Glomerular endothelial cell (primary cell): ENCODE measurements around the gene MIEF1. TPM values are rescaled to one million over a fixed set of nuclear protein-coding genes. Genes with fewer than 3 reads are reported as not detected.

Source experiments
- DNase-seq: peaks from one replicate; pipeline ENCODE4 v3.0.0-alpha.2; 2011; ENCODE audit warnings: low read depth, low spot score; ENCODE audit errors: extremely low read depth
- total RNA-seq: library from RNA; depleted of rRNA; stranded (reverse); fragments of >200 nt; gene quantifications from 2 replicates; pipeline ENCODE4 v1.2.3, GENCODE V29; 2015

MIEF1 gene
- total RNA-seq, 1 donor from 2014 or later: 33.3 TPM

DNA sequence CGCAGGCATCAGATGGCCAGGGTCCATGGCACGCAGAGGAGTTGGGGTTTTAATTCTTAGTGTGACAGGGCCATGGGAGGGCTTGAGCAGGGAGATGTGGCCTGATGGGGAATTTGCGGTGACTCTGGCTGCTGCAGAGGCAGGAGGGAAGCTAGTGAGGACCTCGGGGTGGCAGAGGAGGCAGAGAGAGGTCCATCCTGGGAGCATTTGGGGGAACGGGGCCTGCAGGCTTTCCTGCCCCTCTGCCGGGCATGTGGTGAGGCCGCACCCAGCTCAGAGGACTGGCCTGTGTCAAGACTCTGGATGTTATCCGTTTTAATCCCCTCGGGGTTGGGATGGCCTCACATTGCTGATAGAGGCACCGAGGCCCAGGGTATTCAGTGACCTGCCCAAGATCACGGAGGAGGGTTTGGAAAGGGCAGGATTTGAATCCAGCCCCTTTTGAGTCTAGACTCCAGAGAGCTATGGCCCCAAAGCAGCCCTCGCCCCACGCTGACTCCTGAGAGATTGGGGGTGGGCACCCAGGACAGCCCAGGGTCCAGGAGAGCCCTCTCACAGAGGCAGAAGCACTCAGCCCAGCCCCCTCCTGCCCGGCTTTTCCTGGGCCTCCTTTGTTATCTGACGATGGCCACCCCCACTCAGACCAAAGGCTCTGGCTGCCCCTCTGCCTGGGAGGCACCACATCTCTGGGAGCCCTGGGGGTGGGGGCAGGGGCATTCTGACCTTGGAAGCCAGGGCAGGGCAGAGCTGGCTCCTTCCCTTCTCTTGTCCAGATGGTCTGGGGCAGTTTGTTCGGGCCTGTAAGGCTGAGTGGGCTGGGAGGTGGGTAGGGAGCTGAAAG is 31.4 kb upstream of the MIEF1 start:
- DNase-seq: no peak

DNA sequence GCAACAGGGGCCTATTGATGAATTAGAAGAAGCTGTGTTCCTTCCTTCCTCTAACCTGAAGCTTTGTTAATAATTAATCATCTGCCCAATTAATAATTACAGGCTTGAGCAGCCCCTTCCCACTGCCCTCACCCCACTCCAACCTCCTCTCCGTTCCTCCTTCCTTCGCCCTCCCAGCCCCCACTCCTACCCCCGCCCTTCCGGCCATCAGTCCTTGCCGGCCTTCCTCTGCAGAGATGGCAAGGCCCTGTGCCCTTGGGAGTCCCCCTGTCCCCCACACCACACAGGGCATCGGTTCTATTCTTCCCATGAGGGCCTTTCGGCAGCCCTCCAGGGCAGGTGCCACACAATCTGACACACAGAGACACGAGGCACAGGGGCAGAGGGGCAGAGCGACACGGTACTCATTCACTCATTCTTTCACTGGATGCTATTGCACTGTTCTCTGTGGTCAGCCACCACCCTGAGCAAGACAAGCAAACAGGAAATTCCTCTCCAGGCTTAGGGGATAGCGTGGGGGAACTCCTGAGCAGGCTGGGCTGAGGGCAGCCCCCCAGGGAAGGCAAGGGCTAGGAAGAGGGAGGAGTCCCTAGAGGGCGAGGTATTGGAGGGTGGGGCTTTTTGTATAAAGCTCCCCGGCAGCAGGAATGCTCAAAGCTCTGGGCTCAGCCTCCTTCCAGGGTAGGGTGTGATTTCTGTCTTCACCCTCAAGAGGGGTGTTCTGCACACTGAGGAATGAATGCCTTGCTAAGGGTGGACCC is 30.5 kb upstream of the MIEF1 start:
- no peak for DNase-seq

DNA sequence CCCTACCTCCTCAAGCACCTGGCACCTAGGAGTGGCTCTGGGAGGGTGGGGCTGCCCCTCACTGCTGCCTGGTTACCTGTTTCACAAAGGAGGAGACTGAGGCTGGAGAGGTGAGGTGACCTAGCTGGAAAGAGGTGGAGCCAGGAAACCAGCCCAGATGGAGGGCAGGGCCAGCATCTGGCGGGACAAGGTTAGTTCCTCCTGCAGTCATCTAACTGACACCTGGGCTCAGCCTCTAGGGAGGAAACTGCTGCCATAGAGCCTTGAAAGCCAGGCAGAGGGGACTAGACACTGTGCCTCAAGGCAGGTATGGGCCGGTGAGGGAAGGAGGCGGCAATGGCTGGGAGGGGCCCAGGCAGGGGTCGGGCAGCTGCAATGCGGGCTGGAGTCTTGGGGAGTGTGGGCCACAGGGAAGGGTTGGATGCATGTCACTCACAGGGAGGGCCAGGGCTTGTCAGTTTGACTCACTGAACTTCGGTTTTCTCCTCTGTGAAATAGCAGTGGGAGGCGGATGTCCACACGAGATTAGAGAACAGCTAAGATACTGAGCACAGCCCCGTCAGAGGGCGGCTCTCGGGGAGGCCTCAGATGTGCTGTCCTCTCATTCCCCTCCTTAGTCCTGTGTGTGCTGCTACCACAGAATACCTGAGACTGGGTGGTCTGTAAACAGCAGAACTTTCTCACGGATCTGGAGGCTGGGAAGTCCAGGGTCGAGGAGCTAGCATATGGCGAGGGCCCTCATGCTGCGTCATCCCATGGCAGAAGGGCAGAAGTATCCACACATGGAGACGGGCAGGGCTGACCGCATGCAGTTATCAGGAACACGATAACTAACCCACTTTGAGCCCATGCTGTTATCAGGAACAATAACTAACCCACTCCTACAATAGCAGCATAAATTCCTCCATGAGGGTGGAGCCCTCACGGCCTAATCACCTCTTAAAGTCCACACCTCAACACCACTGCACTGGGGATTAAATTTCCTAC is 29.2 kb upstream of the MIEF1 start:
- no peak for DNase-seq

DNA sequence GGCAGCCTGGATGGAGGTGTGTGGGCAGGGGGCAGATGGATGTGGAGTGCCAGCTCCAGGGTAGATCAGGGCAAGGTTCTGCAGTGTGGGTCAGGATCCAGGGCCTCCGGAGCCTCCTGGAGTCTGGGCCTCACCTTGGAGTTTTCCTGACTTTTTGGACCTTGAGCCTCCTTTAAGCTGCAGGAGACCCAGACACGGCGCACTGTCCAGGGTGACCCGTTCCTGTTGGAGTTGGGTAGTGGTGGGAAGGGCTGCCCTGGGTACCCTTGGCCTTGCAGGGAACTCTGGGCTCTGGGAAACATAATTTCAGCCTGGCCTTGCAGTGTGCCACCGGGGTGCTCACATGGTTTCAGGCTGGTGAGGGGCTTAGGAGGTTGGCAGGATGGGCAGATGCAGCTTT is 28.2 kb upstream of the MIEF1 start:
- no peak for DNase-seq

DNA sequence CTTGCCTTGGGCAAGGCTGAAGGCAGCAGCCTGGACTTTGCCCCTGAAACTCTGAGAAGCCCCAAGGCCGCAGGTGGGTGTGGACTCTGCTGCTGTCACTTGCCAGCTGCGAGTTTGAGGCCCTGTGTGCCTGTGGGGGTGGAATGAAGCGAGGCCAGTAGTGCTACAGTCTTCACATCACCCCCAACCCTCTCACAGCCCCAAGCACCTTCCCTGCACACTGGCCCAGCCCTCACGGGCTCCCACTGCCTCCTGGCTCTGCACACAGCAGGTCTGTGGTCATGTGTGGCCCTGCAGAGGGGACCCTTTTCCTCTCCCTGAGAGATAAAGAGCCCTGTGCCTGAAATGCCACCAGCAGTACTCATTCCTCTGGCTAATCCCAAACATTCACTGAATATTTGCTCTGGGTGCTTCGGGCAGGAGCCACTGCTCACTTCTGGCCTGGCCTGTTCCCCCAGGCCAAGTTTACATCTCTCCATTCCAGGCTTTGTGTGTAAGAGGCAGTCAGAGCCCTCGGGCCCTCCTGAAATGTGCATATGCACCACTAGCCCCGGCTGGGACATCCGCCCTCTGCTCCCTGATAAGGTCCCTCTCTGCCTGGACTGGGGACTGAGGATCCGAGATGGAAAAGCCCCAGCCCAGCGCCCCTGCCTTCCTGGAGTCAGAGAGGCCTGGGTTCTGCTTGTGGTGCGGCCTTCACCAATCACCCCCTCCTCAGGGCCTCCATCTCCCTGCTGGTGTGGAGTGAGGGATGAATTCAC is 27.6 kb upstream of the MIEF1 start:
- no peak for DNase-seq

DNA sequence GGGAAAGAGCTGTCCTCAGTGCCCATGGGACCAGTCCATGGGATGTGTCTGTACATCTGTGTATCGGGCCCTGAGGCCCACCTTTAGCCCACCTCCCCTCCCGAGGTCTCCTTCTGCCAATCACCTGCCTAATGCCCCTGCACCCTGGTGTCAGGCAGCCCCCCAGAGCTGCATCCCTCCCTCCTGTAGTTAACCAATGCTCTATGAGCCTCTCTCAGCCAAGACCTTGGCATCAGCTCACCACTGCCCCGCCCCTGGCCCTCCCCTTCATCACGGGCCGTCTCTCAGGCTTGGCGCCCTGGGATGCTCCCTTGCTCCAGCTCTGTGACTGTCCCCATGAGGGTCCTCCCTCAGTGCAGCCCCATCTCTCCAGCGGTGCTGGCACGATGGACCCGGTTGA is 26.8 kb upstream of the MIEF1 start:
- no peak for DNase-seq

DNA sequence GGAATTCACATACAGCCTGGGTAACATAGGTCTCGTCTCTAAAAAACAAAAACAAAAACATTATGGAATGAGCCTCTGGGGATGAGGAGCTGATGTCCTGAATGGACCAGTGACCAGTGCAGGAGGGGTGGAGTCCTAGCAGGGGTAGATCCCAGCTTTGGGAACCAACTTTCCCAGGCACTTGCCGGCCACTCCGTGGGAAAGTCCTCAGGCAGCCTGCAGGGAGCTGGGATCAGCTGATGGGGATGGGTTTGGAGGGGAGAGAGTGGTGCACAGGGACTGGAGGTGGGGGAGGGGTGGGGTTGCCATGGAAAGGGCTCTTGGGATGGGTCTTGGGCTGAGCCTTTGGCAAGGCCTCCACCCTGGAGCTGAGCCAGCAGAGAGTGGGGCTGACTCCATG is 26.2 kb upstream of the MIEF1 start:
- no peak for DNase-seq

DNA sequence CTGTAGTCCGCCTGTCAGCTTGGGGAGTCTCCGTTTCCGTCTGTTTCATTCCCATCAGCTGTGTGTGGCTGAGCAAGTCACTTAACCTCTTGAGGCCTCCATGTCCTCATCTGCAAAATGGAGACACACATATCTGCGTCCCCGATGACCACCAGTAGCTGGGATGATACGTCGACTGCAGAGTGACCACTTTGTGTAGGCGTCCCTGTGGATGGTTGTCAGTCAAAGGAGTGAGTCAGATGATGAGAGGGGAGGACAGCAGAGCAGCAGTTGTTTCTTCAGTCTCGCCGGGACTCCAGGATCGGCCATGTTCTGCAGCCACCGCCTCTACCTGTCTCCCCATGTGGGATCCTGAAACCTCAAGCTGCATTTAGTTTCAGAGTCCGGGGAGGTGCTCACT is 25.4 kb upstream of the MIEF1 start:
- DNase-seq: no peak

DNA sequence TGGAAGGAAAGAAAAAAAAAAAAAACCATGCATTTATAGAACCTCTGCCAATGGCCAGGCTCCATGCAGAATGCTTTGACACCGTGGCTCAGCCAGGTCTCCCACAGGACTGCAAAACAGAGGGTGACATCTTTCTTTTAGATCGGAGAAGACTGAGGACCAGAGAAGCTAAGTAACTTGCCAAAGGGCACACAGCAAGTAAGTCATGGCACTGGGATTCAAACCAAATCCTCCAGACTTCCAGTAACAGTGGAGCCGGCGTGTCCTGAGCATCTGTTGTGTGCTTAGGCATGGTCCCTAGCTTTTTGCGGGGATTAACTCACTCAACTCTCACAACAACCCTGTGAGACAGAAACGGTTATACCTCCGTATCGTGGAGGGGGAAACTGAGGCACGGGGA is 24.5 kb upstream of the MIEF1 start:
- DNase-seq: no peak

DNA sequence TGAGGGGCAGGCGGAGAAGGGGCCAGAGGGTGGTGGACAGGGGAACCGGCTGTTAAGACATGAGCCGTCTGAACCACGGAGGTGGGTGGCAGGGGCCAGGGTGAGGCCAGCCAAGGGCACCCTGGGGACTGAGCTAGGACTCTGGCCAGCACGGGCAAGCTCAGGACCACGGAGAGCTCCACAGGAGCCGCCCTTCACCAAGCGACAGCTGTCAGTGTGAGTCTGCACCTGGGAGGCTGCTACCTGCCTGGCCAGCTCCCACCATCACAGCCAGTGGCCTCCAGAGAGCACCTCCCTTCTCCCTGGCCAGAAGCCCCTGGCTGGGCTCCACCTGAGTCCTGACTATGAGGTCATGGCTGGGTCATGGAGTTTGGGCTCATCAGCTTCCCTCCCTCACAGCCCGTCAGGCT is 23.6 kb upstream of the MIEF1 start:
- no peak for DNase-seq

DNA sequence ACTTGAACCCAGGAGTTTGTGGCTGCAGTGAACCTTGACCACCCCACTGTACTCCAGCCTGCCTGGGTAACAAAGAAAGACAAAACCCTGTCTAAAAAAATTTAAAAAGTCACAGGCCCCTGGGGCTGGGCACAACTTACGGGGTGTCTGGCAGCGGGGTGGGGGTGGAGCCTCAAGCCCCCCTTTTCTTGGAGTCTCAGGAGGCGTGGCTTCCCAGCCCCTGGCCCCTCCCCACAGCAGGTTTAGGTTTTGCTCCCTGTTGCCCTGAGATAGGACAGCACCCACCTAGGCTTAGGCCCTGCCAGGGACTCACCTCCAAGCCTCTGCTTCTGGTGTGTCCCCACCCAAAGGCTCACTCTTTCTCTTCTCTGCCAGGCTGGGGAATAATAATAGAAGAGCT is 22.8 kb upstream of the MIEF1 start:
- no peak for DNase-seq

DNA sequence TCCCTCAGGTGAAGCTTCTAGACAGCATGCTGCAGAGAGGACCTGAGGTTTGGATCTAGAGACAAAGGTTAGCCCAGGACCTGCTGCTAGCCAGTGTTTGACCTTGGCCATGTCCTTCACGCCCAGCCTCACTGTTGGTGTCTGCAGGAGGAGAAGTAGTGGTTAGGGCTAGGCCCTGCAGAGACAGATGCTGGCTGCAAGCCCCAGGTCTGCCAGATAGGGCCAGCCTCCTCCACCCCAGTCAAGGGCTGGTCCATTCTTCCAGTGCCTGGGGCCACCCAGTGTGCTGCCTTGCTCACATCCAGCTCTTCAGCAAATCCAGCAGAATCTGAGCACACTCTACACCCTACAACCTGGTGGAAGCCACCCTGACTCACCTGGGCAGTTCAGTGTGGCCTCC is 21.5 kb upstream of the MIEF1 start:
- no peak for DNase-seq

DNA sequence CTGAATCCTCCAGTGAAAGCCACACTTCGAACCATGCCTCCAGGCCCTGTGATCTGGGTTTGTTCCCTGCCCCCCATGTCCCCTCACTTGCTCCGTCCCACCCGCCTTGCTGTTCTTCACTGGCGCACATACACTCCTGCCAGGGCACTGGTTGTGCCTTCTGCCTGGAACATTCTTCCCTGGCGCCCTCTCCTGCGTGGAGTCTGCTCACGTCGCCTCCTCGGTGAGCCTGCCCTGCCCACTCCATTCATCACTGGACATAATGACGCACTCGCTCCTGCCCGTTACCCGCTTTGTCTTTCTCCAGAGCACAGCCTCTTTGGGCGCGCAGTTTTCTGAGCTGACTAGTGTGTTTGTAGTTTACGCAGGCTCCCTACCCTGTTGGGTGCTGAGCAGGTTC is 21.0 kb upstream of the MIEF1 start:
- no peak for DNase-seq

DNA sequence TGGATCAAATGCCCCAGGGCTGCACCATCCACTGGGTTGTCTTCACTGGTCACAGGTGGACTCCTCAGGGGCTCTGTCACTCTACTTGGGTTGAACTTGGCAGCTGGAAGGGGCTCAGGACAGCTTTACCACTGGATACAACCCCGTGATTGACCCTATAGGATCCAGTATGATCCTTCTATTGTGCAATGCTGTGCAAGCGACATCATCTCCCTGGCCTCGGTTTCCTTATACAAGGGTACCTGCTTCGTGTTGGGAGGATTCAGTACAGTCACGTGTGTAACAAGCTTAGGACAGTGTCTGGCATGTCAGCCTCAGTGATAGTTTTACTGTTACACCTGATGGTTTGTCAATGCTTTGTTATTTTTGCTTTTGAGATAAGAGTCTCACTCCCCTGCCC is 20.5 kb upstream of the MIEF1 start:
- DNase-seq: no peak

DNA sequence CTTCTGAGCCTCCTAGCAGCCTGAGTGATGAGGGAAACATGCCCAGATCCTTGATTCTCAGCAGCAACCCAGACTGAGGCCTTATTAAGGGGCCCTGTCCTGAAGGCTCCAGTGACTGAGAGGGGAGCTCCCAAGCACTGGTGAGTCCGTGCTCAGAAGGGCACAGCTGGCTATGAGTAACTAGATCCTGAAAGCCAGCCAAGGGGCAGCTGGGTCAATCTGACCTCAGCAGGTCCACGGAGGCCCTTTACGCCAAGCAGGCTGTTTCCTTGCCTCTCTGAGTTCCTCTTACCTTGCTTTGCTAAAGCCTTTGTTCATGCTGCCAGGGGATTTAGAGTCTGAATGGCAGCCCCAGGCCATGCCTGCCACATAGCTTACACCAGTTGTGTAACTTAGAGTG is 19.3 kb upstream of the MIEF1 start:
- no peak for DNase-seq

DNA sequence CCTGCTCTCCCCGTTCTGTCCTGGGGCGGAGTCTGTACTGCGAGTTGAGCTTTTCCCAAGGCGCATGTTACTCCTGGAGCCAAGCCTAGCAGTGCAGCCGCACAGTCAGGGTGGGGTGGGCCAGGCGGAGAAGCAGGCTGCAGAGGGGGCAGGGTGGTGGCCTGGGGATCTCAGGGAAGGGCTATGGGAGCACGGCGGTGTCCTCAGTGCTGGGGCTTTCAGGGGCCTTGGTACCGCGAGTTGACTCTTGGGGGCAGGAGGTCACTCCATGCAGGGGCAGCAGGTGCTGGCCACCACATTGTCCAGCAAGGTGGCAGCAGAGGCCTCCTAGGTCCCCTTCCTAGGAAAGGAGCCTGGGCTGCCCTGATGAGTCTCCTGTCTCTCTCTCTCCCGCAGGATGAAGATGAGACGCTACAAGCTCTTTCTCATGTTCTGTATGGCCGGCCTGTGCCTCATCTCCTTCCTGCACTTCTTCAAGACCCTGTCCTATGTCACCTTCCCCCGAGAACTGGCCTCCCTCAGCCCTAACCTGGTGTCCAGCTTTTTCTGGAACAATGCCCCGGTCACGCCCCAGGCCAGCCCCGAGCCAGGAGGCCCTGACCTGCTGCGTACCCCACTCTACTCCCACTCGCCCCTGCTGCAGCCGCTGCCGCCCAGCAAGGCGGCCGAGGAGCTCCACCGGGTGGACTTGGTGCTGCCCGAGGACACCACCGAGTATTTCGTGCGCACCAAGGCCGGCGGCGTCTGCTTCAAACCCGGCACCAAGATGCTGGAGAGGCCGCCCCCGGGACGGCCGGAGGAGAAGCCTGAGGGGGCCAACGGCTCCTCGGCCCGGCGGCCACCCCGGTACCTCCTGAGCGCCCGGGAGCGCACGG is 14.9 kb upstream of the MIEF1 start:
- DNase-seq: no peak

DNA sequence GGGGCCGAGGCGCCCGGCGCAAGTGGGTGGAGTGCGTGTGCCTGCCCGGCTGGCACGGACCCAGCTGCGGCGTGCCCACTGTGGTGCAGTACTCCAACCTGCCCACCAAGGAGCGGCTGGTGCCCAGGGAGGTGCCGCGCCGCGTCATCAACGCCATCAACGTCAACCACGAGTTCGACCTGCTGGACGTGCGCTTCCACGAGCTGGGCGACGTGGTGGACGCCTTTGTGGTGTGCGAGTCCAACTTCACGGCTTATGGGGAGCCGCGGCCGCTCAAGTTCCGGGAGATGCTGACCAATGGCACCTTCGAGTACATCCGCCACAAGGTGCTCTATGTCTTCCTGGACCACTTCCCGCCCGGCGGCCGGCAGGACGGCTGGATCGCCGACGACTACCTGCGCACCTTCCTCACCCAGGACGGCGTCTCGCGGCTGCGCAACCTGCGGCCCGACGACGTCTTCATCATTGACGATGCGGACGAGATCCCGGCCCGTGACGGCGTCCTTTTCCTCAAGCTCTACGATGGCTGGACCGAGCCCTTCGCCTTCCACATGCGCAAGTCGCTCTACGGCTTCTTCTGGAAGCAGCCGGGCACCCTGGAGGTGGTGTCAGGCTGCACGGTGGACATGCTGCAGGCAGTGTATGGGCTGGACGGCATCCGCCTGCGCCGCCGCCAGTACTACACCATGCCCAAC is 14.1 kb upstream of the MIEF1 start:
- no peak for DNase-seq

DNA sequence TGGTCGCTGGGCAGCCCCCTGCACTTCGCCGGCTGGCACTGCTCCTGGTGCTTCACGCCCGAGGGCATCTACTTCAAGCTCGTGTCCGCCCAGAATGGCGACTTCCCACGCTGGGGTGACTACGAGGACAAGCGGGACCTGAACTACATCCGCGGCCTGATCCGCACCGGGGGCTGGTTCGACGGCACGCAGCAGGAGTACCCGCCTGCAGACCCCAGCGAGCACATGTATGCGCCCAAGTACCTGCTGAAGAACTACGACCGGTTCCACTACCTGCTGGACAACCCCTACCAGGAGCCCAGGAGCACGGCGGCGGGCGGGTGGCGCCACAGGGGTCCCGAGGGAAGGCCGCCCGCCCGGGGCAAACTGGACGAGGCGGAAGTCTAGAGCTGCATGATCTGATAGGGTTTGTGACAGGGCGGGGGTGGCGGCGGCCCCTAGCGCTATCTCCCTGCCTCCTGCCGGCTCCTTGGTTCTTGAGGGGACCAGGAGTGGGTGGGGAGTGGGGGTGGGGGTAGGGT is 13.5 kb upstream of the MIEF1 start:
- no peak for DNase-seq
